ENCODE data around the gene TRAF3IP3. TPM values are rescaled to one million over a fixed set of nuclear protein-coding genes. Genes with fewer than 3 reads are reported as not detected.

The TRAF3IP3 gene
- total and polyA plus RNA-seq, 2 experiments from 2014 or later = 0.99 to 1.3 TPM

DNA sequence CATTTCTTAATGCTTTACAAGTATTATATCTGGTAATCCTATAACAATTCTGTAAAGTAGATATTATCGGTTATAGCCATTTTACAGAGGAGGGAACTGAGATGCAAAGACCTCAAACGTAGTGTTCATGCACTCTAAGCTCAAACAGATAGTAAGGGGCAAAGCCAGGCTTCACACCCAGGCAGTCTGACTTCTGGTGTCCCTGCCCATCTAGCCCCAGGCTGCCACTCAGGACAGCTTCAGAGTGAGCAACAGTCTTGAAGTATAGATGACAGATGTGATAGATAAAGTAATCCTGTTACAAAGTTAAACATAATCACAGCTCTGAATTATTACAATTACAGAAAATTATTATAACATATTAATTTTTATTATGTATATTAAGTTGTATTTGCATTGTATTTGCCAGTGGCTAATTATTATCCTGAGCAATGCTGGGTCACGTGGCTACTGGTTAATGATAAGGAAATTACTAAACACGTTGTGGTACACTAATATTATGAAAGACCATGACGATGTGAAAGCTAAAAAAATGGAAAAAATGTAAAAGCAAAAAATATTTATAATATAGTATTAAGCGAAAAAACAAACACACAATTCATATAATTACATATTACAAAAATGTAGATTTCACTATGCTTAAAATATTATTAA lies 6.1 kb upstream of the TRAF3IP3 start:
- Histone ChIP-seq H3K27ac (no peak overlapping the region), H3K4me3 (no peak overlapping the region), H3K4me1 (ENCODE audit: low read depth) (peaks cover 16% of the 10 kb centered on the region), H3K36me3 (no peaks in the 10 kb centered on the region), H3K27me3 (no peaks in the 10 kb centered on the region), H3K9me3 (ENCODE audit: low read depth) (no peaks in the 10 kb centered on the region)
- peak in 1 of 2 donors; percentile 6 for DNase-seq (ENCODE audit: low read depth in 1 of 2, low spot score in 1 of 2)
- TF ChIP-seq, protein P1, sequence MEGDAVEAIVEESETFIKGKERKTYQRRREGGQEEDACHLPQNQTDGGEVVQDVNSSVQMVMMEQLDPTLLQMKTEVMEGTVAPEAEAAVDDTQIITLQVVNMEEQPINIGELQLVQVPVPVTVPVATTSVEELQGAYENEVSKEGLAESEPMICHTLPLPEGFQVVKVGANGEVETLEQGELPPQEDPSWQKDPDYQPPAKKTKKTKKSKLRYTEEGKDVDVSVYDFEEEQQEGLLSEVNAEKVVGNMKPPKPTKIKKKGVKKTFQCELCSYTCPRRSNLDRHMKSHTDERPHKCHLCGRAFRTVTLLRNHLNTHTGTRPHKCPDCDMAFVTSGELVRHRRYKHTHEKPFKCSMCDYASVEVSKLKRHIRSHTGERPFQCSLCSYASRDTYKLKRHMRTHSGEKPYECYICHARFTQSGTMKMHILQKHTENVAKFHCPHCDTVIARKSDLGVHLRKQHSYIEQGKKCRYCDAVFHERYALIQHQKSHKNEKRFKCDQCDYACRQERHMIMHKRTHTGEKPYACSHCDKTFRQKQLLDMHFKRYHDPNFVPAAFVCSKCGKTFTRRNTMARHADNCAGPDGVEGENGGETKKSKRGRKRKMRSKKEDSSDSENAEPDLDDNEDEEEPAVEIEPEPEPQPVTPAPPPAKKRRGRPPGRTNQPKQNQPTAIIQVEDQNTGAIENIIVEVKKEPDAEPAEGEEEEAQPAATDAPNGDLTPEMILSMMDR (IDR thresholded peaks at IDR 0.05; ENCODE audit: low read depth, low read length) = no peak

DNA sequence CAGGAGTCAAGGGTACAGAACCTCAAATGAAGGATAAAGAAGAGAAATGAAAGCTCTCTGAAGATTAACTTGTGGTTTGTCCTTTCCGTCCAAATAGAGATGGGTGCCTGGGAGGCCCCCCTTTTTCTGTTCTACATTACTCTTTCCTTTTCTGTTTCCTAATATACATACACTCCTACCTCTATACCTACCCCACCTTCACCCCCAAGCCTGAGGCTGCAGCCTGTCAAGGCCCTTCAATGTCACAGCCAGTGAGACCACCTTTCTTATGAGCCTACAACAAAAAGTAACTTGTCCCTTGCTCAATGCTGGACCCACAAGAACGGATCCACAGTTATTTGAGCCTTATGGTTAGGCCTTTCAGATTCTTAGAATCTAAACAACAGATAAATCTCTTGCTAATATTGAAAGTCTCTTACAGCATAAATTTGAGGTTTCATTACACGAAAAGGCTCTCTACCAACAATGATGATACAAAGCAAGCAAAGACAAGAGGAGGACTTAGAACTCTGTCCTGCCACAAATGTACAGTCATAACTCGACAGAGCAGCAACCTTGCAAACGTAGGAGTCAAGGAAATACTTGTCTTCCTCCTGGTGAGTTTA lies 4.1 kb upstream of the TRAF3IP3 start:
- H3K4me1 ChIP-seq (ENCODE audit: low read depth) = peaks cover 8% of the 10 kb centered on the region
- TF ChIP-seq, protein P1 (IDR thresholded peaks at IDR 0.05; ENCODE audit: low read depth, low read length) = no peak
- H3K27me3 ChIP-seq = no peaks in the 10 kb centered on the region
- no peak overlapping the region for H3K27ac ChIP-seq
- no peak overlapping the region for H3K4me3 ChIP-seq
- H3K36me3 ChIP-seq = no peaks in the 10 kb centered on the region
- DNase-seq (ENCODE audit: low read depth in 1 of 2, low spot score in 1 of 2) = no peak
- no peaks in the 10 kb centered on the region for H3K9me3 ChIP-seq (ENCODE audit: low read depth)

GRCh38 chr1:209752890-209753289 lies 3.0 kb upstream of the TRAF3IP3 start:
- H3K4me3 ChIP-seq = no peak overlapping the region
- no peaks in the 10 kb centered on the region for H3K9me3 ChIP-seq (ENCODE audit: low read depth)
- H3K36me3 ChIP-seq = no peaks in the 10 kb centered on the region
- H3K4me1 ChIP-seq (ENCODE audit: low read depth) = peaks cover under 1% of the 10 kb centered on the region
- DNase-seq (ENCODE audit: low read depth in 1 of 2, low spot score in 1 of 2) = no peak
- no peaks in the 10 kb centered on the region for H3K27me3 ChIP-seq
- TF ChIP-seq, protein P1 (IDR thresholded peaks at IDR 0.05; ENCODE audit: low read depth, low read length) = no peak
- H3K27ac ChIP-seq = no peak overlapping the region

DNA sequence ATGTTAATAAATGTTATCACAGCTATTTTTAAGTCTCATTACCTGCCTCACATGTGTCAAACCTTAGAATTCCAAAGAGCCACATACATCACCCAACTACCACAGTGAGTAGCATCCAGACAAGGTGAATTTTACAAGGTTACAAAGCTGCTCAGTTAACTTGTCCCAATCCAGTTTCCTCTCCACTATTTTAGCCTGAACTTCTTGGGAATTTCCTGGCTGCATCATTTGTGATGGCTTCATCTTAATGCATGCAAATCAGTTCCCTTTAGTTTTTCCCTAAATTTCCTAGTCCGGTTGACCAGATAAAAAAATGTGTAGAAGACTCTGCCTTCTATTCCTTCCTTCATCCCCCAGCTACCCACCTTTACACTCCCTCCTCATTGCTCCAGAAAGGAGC lies 597 bp upstream of the TRAF3IP3 start:
- no peaks in the 10 kb centered on the region for H3K27me3 ChIP-seq
- TF ChIP-seq, protein P1 (IDR thresholded peaks at IDR 0.05; ENCODE audit: low read depth, low read length) = no peak
- no peak for DNase-seq (ENCODE audit: low read depth in 1 of 2, low spot score in 1 of 2)
- no peak overlapping the region for H3K4me3 ChIP-seq
- H3K4me1 ChIP-seq (ENCODE audit: low read depth) = peaks cover 5% of the 10 kb centered on the region
- no peaks in the 10 kb centered on the region for H3K9me3 ChIP-seq (ENCODE audit: low read depth)
- no peaks in the 10 kb centered on the region for H3K36me3 ChIP-seq
- no peak overlapping the region for H3K27ac ChIP-seq

GRCh38 chr1:209756615-209757445 lies 977 bp downstream of the TRAF3IP3 start:
- Histone ChIP-seq H3K27me3 (no peaks in the 10 kb centered on the region), H3K4me3 (no peak overlapping the region), H3K9me3 (ENCODE audit: low read depth) (no peaks in the 10 kb centered on the region), H3K4me1 (ENCODE audit: low read depth) (peaks cover 5% of the 10 kb centered on the region), H3K36me3 (no peaks in the 10 kb centered on the region), H3K27ac (no peak overlapping the region)
- DNase-seq (ENCODE audit: low read depth in 1 of 2, low spot score in 1 of 2) = no peak
- TF ChIP-seq, protein P1 (IDR thresholded peaks at IDR 0.05; ENCODE audit: low read depth, low read length) = no peak
